ENCODE results near the gene DTYMK. TPM values are rescaled to one million over a fixed set of nuclear protein-coding genes. Genes with fewer than 3 reads are reported as not detected.

Gene DTYMK
- total and polyA plus RNA-seq, 2 experiments from 2014 or later = 47.7 to 72.7 TPM

- Histone ChIP-seq H3K4me3 (no peak overlapping the region), H3K4me1 (ENCODE audit: low read depth) (no peaks in the 10 kb centered on the region), H3K27me3 (no peaks in the 10 kb centered on the region), H3K27ac (no peak overlapping the region), H3K9me3 (ENCODE audit: low read depth) (no peaks in the 10 kb centered on the region), H3K36me3 (peaks cover 21% of the 10 kb centered on the region)
- DNase-seq (ENCODE audit: low read depth in 1 of 2, low spot score in 1 of 2) = no peak
- TF ChIP-seq CTCF (IDR thresholded peaks at IDR 0.05; ENCODE audit: low read depth, low read length) = no peak
These were observed 33.9 kb upstream of the DTYMK start for GRCh38 chr2:241720560-241720959.

GRCh38 chr2:241720099-241720498 is 33.5 kb upstream of the DTYMK start:
- Histone ChIP-seq H3K9me3 (ENCODE audit: low read depth) (no peaks in the 10 kb centered on the region), H3K36me3 (peaks cover 21% of the 10 kb centered on the region), H3K27ac (no peak overlapping the region), H3K4me1 (ENCODE audit: low read depth) (no peaks in the 10 kb centered on the region), H3K4me3 (no peak overlapping the region), H3K27me3 (no peaks in the 10 kb centered on the region)
- DNase-seq (ENCODE audit: low read depth in 1 of 2, low spot score in 1 of 2) = no peak
- TF ChIP-seq CTCF (IDR thresholded peaks at IDR 0.05; ENCODE audit: low read depth, low read length) = no peak

GRCh38 chr2:241719093-241719492 is 32.5 kb upstream of the DTYMK start:
- H3K4me1 ChIP-seq (ENCODE audit: low read depth) = no peaks in the 10 kb centered on the region
- no peak overlapping the region for H3K27ac ChIP-seq
- peaks cover 27% of the 10 kb centered on the region for H3K36me3 ChIP-seq
- no peaks in the 10 kb centered on the region for H3K9me3 ChIP-seq (ENCODE audit: low read depth)
- no peaks in the 10 kb centered on the region for H3K27me3 ChIP-seq
- no peak for TF ChIP-seq CTCF (IDR thresholded peaks at IDR 0.05; ENCODE audit: low read depth, low read length)
- no peak overlapping the region for H3K4me3 ChIP-seq
- no peak for DNase-seq (ENCODE audit: low read depth in 1 of 2, low spot score in 1 of 2)

GRCh38 chr2:241708879-241709278 is 22.3 kb upstream of the DTYMK start:
- Histone ChIP-seq H3K4me1 (ENCODE audit: low read depth) (no peaks in the 10 kb centered on the region), H3K27me3 (no peaks in the 10 kb centered on the region), H3K36me3 (peaks cover 53% of the 10 kb centered on the region), H3K9me3 (ENCODE audit: low read depth) (no peaks in the 10 kb centered on the region), H3K27ac (no peak overlapping the region), H3K4me3 (no peak overlapping the region)
- TF ChIP-seq CTCF (IDR thresholded peaks at IDR 0.05; ENCODE audit: low read depth, low read length) = no peak
- no peak for DNase-seq (ENCODE audit: low read depth in 1 of 2, low spot score in 1 of 2)

GRCh38 chr2:241706537-241706936 is 19.9 kb upstream of the DTYMK start:
- no peak overlapping the region for H3K4me3 ChIP-seq
- peaks cover 39% of the 10 kb centered on the region for H3K36me3 ChIP-seq
- no peak for TF ChIP-seq CTCF (IDR thresholded peaks at IDR 0.05; ENCODE audit: low read depth, low read length)
- no peaks in the 10 kb centered on the region for H3K4me1 ChIP-seq (ENCODE audit: low read depth)
- no peaks in the 10 kb centered on the region for H3K27me3 ChIP-seq
- DNase-seq (ENCODE audit: low read depth in 1 of 2, low spot score in 1 of 2) = no peak
- no peaks in the 10 kb centered on the region for H3K9me3 ChIP-seq (ENCODE audit: low read depth)
- H3K27ac ChIP-seq = no peak overlapping the region
